Thyroid gland (tissue), 4 donors: ENCODE measurements around the gene MBTPS2. TPM values are rescaled to one million over a fixed set of nuclear protein-coding genes. Genes with fewer than 3 reads are reported as not detected.

Experiments
- DNase-seq, 2 donors: peaks; one replicate each; pipeline ENCODE4 v3.0.0-alpha.2; 2019
- H3K27ac ChIP-seq, 3 donors: fragments of 200-600 bp; sonication (generic); 1 replicate in 2 of 3; 2 replicates in 1 of 3; pipeline ENCODE4 v1.5.1; 2016 to 2019; ENCODE audit warnings: mild to moderate bottlenecking in 1 of 3, moderate library complexity in 1 of 3
- H3K27me3 ChIP-seq: fragments of 200-600 bp; sonication (generic); one replicate; pipeline ENCODE4 v1.5.1; 2019
- H3K36me3 ChIP-seq, 2 donors: fragments of 200-600 bp; sonication (generic); one replicate each; pipeline ENCODE4 v1.5.1; 2016 to 2019
- H3K4me1 ChIP-seq, 2 donors: fragments of 200-600 bp; sonication (generic); one replicate each; pipeline ENCODE4 v1.5.1; 2017 to 2019
- H3K4me3 ChIP-seq, 3 donors: fragments of 200-600 bp; sonication (generic); replicated peaks in 1 of 3; 1 replicate in 2 of 3; 2 replicates in 1 of 3; pipeline ENCODE4 v1.5.1; 2016; ENCODE audit warnings: mild to moderate bottlenecking in 1 of 3
- H3K9me3 ChIP-seq: fragments of 200-600 bp; sonication (generic); one replicate; pipeline ENCODE4 v1.5.1; 2017
- POLR2A ChIP-seq, 2 donors: fragments of 450-650 bp; IDR thresholded peaks; one replicate each; pipeline ENCODE4 v1.6.1; 2017; ENCODE audit warnings: antibody characterized with exemption in 2 of 2, mild to moderate bottlenecking in 2 of 2, moderate library complexity in 1 of 2
- WGBS, 2 donors: methylation state at CpG; one replicate each; pipeline ENCODE4 v1.1.5; 2017; 5-methylcytosine and 5-hydroxymethylcytosine counted together
- intact Hi-C: fragments of 100-400 bp; cut with DNase I; formaldehyde crosslinking; loops from one replicate; pipeline ENCODE4 v1.15.1; 2023
- total RNA-seq, 4 donors: library from RNA; depleted of rRNA; stranded (reverse); fragments of >200 nt; gene quantifications; one replicate each; pipeline ENCODE4 v1.2.3, GENCODE V29; 2016
- TF ChIP-seq, protein P1 (sequence below), 6 experiments: fragments of 200-600 bp in 3 of 6; fragments of 450-650 bp in 3 of 6; sonication (generic) in 3 of 6; IDR thresholded peaks; one replicate each; pipeline ENCODE4 v1.5.1; 2016 to 2019; ENCODE audit warnings: antibody characterized with exemption in 6 of 6, mild to moderate bottlenecking in 2 of 6, inconsistent platforms in 1 of 6, moderate library complexity in 1 of 6

MBTPS2 gene
- total RNA-seq, 4 donors from 2014 or later, result 9.6 to 13.9 (median 12.2) TPM

DNA sequence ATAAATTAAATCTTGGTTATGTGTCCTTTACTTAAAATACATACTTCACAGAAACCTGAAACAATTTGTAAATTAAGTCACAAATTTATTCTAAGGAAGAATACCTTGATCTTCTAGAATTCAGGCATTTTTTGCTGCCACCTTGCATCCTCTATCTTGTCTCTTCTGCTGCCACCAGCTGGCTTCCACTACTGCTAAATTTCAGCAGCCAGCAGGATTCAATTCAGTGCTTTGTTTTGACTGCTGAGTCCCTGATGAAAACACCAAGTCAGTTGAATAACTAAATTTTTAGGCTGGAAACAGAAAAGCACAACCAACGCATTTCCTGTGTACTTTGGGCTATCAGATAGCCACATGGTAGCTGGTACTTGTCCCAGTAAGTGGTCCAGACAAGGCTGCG, 2.4 kb upstream of the MBTPS2 start:
- peaks cover 0 to 3% of the 10 kb centered on the region in 2 donors for H3K4me1 ChIP-seq
- H3K4me3 ChIP-seq, result no peak overlapping the region
- intact Hi-C loops, result no loop called here
- H3K27ac ChIP-seq, result no peak overlapping the region
- no peaks in the 10 kb centered on the region for H3K9me3 ChIP-seq
- 47 to 54% methylated on average over 2 of the region's 2 CpGs for WGBS, 2 donors
- DNase-seq, result no peak
- no peaks in the 10 kb centered on the region for H3K27me3 ChIP-seq
- TF ChIP-seq POLR2A (IDR thresholded peaks at IDR 0.05), result no peak
- TF ChIP-seq, protein P1, sequence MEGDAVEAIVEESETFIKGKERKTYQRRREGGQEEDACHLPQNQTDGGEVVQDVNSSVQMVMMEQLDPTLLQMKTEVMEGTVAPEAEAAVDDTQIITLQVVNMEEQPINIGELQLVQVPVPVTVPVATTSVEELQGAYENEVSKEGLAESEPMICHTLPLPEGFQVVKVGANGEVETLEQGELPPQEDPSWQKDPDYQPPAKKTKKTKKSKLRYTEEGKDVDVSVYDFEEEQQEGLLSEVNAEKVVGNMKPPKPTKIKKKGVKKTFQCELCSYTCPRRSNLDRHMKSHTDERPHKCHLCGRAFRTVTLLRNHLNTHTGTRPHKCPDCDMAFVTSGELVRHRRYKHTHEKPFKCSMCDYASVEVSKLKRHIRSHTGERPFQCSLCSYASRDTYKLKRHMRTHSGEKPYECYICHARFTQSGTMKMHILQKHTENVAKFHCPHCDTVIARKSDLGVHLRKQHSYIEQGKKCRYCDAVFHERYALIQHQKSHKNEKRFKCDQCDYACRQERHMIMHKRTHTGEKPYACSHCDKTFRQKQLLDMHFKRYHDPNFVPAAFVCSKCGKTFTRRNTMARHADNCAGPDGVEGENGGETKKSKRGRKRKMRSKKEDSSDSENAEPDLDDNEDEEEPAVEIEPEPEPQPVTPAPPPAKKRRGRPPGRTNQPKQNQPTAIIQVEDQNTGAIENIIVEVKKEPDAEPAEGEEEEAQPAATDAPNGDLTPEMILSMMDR (IDR thresholded peaks at IDR 0.05), result no peak
- no peaks in the 10 kb centered on the region for H3K36me3 ChIP-seq

DNA sequence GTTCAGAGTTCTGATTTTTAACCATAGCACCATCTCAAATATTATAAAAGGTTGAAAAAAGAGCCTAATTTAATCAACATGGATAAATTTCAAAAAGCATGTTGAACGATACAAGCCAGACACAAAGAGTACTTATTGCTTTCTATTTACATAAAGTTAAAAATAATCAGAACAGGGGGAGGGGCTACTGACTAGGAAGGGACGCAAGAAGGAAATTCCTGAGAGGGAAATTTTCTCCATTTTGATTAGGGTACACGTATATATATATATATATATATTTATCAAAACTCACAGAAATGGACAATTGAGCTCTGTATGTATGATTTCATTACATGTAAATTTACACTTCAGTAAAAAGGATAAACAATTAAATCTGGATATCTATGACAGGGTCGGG, 482 bp upstream of the MBTPS2 start:
- Histone ChIP-seq H3K4me1 (peaks cover 0 to 3% of the 10 kb centered on the region in 2 donors), H3K4me3 (peak overlapping the region in 2 of 3 donors; percentile 42 to 55)
- WGBS, 2 donors, result 4 to 15% methylated on average over 4 of the region's 4 CpGs

DNA sequence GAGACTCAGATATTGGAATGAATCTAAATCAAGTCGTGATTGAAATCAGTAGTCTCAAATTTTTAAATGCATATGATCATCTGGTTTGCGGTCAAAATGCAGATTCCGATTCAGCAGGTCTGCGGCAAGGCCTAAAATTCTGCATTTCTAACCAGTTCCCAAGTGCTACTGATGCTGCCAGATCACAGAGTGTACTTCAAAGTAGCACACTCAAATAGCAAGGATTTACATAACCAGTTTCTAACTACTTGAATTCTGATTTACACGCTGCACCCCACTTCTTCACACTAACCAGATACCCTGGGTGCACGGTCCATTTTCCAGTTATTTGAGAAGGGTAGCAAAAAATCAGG, 752 bp downstream of the MBTPS2 start:
- TF ChIP-seq, protein P1 (IDR thresholded peaks at IDR 0.05), result no peak
- no peak for TF ChIP-seq POLR2A (IDR thresholded peaks at IDR 0.05)
- 0% methylated on average over 6 of the region's 6 CpGs for WGBS, 2 donors
- Histone ChIP-seq H3K27ac (peak overlapping the region in 2 of 3 donors; percentile 65 to 80), H3K9me3 (no peaks in the 10 kb centered on the region), H3K4me3 (peak overlapping the region in 2 of 3 donors; percentile 42 to 55), H3K27me3 (no peaks in the 10 kb centered on the region), H3K36me3 (no peaks in the 10 kb centered on the region), H3K4me1 (peaks cover 0 to 3% of the 10 kb centered on the region in 2 donors)
- DNase-seq, result no peak
- intact Hi-C loops, result no loop called here

More for the DNA sequence above, 482 bp upstream of the MBTPS2 start:
- no peaks in the 10 kb centered on the region for H3K9me3 ChIP-seq
- no peaks in the 10 kb centered on the region for H3K27me3 ChIP-seq
- H3K27ac ChIP-seq, result peak overlapping the region; percentile 62 to 80 (median 65)
- DNase-seq, result no peak
- TF ChIP-seq POLR2A (IDR thresholded peaks at IDR 0.05), result no peak
- TF ChIP-seq, protein P1 (IDR thresholded peaks at IDR 0.05), result no peak
- no peaks in the 10 kb centered on the region for H3K36me3 ChIP-seq
- intact Hi-C loops, result no loop called here

DNA sequence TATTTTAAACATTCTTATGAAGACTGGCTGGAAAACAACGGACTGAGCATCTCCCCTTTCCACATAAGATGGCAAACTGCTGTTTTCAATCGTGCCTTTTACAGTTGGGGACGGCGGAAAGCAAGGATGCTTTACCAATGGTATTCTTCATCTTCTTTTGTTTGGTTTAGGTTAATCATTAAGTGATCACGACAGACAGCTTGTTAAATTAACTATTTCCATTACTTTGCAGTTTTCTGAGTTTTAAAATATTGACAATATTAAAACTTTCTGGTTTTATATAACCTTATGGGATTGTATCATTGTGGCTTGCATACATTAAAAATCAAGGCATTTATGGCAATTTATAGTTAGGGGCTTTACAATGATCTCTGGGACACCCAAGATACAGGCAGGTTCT, 3.8 kb downstream of the MBTPS2 start:
- H3K36me3 ChIP-seq, result peaks cover 0 to 5% of the 10 kb centered on the region in 2 donors
- intact Hi-C loops, result no loop called here
- DNase-seq, result no peak
- H3K9me3 ChIP-seq, result no peaks in the 10 kb centered on the region
- no peak overlapping the region for H3K27ac ChIP-seq
- peaks cover 0 to 3% of the 10 kb centered on the region in 2 donors for H3K4me1 ChIP-seq
- 75 to 82% methylated on average over 5 of the region's 5 CpGs for WGBS, 2 donors
- H3K4me3 ChIP-seq, result no peak overlapping the region
- no peak for TF ChIP-seq POLR2A (IDR thresholded peaks at IDR 0.05)
- TF ChIP-seq, protein P1 (IDR thresholded peaks at IDR 0.05), result no peak
- no peaks in the 10 kb centered on the region for H3K27me3 ChIP-seq

DNA sequence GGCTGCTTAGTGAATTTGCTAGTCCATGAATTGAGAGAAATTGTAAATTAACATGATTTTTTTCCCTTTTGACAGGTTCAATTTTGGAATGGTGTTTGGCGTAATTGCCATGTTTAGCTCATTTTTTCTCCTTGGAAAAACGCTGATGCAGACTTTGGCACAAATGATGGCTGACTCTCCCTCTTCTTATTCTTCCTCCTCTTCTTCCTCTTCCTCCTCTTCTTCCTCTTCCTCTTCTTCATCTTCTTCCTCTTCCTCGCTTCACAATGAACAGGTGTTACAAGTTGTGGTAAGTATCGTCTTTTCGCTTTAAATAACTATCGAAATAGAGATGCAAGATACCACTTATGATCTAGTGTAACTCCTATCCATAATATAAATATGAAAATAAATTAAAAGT, 5.7 kb downstream of the MBTPS2 start:
- no peak for DNase-seq
- H3K4me3 ChIP-seq, result no peak overlapping the region
- H3K9me3 ChIP-seq, result no peaks in the 10 kb centered on the region
- no peak for TF ChIP-seq POLR2A (IDR thresholded peaks at IDR 0.05)
- TF ChIP-seq, protein P1 (IDR thresholded peaks at IDR 0.05), result no peak
- H3K4me1 ChIP-seq, result peaks cover 0 to 3% of the 10 kb centered on the region in 2 donors
- intact Hi-C loops, result no loop called here
- WGBS, 2 donors, result 96 to 97% methylated on average over 6 of the region's 6 CpGs
- peaks cover 0 to 5% of the 10 kb centered on the region in 2 donors for H3K36me3 ChIP-seq
- H3K27me3 ChIP-seq, result no peaks in the 10 kb centered on the region
- H3K27ac ChIP-seq, result no peak overlapping the region
